Endodermal cell (in vitro differentiated cells): Measurements from ENCODE around the gene NACC2. TPM values are rescaled to one million over a fixed set of nuclear protein-coding genes. Genes with fewer than 3 reads are reported as not detected.

Source experiments
- DNase-seq: peaks from one replicate; pipeline ENCODE4 v3.0.0-alpha.2; 2017
- H3K27ac ChIP-seq: 2 replicates; pipeline ENCODE4 v1.5.1; 2013; ENCODE audit warnings: mild to moderate bottlenecking, low read depth, low read length, moderate library complexity
- H3K27me3 ChIP-seq: 2 replicates; pipeline ENCODE4 v1.6.1; 2013; ENCODE audit warnings: mild to moderate bottlenecking, low read length, moderate library complexity; ENCODE audit not compliant: insufficient read depth, control insufficient read depth, poor library complexity, severe bottlenecking
- H3K36me3 ChIP-seq: 2 replicates; pipeline ENCODE4 v1.7.0; 2013; ENCODE audit warnings: mild to moderate bottlenecking, low read length, moderate library complexity; ENCODE audit not compliant: control insufficient read depth, insufficient read depth
- H3K4me1 ChIP-seq: one replicate; pipeline ENCODE4 v1.7.0; 2013; ENCODE audit warnings: low read length; ENCODE audit not compliant: control insufficient read depth, insufficient read depth
- H3K4me3 ChIP-seq: 2 replicates; pipeline ENCODE4 v1.5.1; 2013; ENCODE audit warnings: mild to moderate bottlenecking, low read length, moderate library complexity
- H3K9ac ChIP-seq: 2 replicates; pipeline ENCODE4 v1.6.1; 2013; ENCODE audit warnings: mild to moderate bottlenecking, low read length, moderate library complexity; ENCODE audit not compliant: poor library complexity, severe bottlenecking; ENCODE audit errors: extremely low read depth
- H3K9me3 ChIP-seq: 2 replicates; pipeline ENCODE4 v1.6.1; 2013; ENCODE audit warnings: mild to moderate bottlenecking, low read length, moderate library complexity; ENCODE audit not compliant: control insufficient read depth
- H3K27ac Mint-ChIP-seq: 2 replicates; pipeline ENCODE4 v1.8.0; 2020; ENCODE audit warnings: mixed read lengths
- H3K27me3 Mint-ChIP-seq: 2 replicates; pipeline ENCODE4 v1.8.0; 2021; ENCODE audit warnings: mild to moderate bottlenecking, mixed read lengths; ENCODE audit not compliant: insufficient read depth
- H3K36me3 Mint-ChIP-seq: 2 replicates; pipeline ENCODE4 v1.8.0; 2020; ENCODE audit warnings: low read depth, mixed read lengths
- H3K4me1 Mint-ChIP-seq: 2 replicates; pipeline ENCODE4 v1.8.0; 2020; ENCODE audit warnings: mixed read lengths
- H3K4me3 Mint-ChIP-seq: 2 replicates; pipeline ENCODE4 v1.8.0; 2020; ENCODE audit warnings: mild to moderate bottlenecking, moderate library complexity, mixed read lengths
- H3K9me3 Mint-ChIP-seq: 2 replicates; pipeline ENCODE4 v1.8.0; 2020; ENCODE audit warnings: mild to moderate bottlenecking, mixed read lengths
- WGBS, 2 experiments: methylation state at CpG; one replicate each; pipeline versions ENCODE4 v1.1.5 to v1.1.7; 2013; ENCODE audit warnings: missing lambda C conversion rate in 2 of 2, mixed read lengths in 1 of 2; ENCODE audit not compliant: insufficient coverage in 1 of 2, insufficient read length in 1 of 2; 5-methylcytosine and 5-hydroxymethylcytosine counted together
- total RNA-seq, 2 donors: library from RNA; stranded (reverse); fragmentation: NEBNext Ultra II Directional in 1 of 2; extraction: Animal tissue kit (Norgen Biotek cat#: 25700) in 1 of 2; gene quantifications; 2 replicates in 1 of 2; 3 replicates in 1 of 2; pipeline ENCODE4 v1.2.1, GENCODE V29; 2021
- TF ChIP-seq, protein P1 (sequence below): fragments of 200-600 bp; sonication (generic); conservative IDR thresholded peaks from 2 replicates; pipeline ENCODE4 v1.5.0; 2021; ENCODE audit warnings: antibody characterized with exemption, mild to moderate bottlenecking

Gene NACC2
- total RNA-seq, 2 donors from 2014 or later, result 12.4 to 16.7 TPM

DNA sequence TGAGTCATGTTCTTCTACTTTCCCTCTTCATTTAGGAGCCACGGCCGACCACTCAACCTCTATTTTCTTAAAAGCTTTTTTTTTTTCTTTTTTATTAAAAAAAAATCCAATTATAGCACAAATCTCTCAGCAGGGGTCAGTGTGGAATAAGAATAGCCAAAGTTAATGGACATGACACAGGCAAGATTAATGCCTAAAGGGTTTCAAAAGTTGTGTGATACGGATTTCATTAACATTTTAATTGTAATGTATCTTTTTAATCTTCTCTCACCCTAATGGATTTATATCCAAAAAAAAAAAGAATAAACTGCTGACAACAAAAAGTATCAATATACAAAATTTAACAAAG lies 5.4 kb downstream of the NACC2 start:
- DNase-seq, result no peak
- Histone ChIP-seq H3K4me3 (no peak overlapping the region), H3K9ac (no peak overlapping the region), H3K9me3 (no peaks in the 10 kb centered on the region), H3K27me3 (no peaks in the 10 kb centered on the region), H3K36me3 (peaks cover 4% of the 10 kb centered on the region), H3K4me1 (peaks cover 10% of the 10 kb centered on the region), H3K27ac (no peak overlapping the region)
- Mint-ChIP-seq H3K36me3 (no peaks in the 10 kb centered on the region), H3K4me1 (peaks cover 11% of the 10 kb centered on the region), H3K27me3 (no peaks in the 10 kb centered on the region), H3K27ac (no peak overlapping the region), H3K4me3 (no peak overlapping the region), H3K9me3 (no peaks in the 10 kb centered on the region)
- WGBS, 2 experiments, result 89% methylated on average over 2 of the region's 3 CpGs; no CpG with 5 or more reads in 1 of the 2 experiments
- TF ChIP-seq, protein P1, sequence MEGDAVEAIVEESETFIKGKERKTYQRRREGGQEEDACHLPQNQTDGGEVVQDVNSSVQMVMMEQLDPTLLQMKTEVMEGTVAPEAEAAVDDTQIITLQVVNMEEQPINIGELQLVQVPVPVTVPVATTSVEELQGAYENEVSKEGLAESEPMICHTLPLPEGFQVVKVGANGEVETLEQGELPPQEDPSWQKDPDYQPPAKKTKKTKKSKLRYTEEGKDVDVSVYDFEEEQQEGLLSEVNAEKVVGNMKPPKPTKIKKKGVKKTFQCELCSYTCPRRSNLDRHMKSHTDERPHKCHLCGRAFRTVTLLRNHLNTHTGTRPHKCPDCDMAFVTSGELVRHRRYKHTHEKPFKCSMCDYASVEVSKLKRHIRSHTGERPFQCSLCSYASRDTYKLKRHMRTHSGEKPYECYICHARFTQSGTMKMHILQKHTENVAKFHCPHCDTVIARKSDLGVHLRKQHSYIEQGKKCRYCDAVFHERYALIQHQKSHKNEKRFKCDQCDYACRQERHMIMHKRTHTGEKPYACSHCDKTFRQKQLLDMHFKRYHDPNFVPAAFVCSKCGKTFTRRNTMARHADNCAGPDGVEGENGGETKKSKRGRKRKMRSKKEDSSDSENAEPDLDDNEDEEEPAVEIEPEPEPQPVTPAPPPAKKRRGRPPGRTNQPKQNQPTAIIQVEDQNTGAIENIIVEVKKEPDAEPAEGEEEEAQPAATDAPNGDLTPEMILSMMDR, result no peak

- H3K4me3 Mint-ChIP-seq, result no peak overlapping the region
- no peak overlapping the region for H3K27ac Mint-ChIP-seq
- H3K36me3 Mint-ChIP-seq, result no peaks in the 10 kb centered on the region
- Histone ChIP-seq H3K4me3 (no peak overlapping the region), H3K9ac (no peak overlapping the region), H3K36me3 (peaks cover 4% of the 10 kb centered on the region), H3K9me3 (no peaks in the 10 kb centered on the region), H3K27ac (no peak overlapping the region), H3K4me1 (peaks cover 10% of the 10 kb centered on the region), H3K27me3 (no peaks in the 10 kb centered on the region)
- TF ChIP-seq, protein P1, result no peak
- H3K27me3 Mint-ChIP-seq, result no peaks in the 10 kb centered on the region
- H3K4me1 Mint-ChIP-seq, result peaks cover 11% of the 10 kb centered on the region
- no peaks in the 10 kb centered on the region for H3K9me3 Mint-ChIP-seq
- no peak for DNase-seq
- WGBS, 2 experiments, result 85 to 97% methylated on average over 7 to 22 of the region's 22 CpGs
These were observed 6.0 kb downstream of the NACC2 start for GRCh38 chr9:136088939-136089696.

GRCh38 chr9:136088481-136088938 lies 6.6 kb downstream of the NACC2 start:
- Histone ChIP-seq H3K9ac (no peak overlapping the region), H3K36me3 (peaks cover 4% of the 10 kb centered on the region), H3K4me1 (peaks cover 9% of the 10 kb centered on the region), H3K9me3 (no peaks in the 10 kb centered on the region), H3K27ac (no peak overlapping the region), H3K4me3 (no peak overlapping the region), H3K27me3 (no peaks in the 10 kb centered on the region)
- Mint-ChIP-seq H3K27me3 (no peaks in the 10 kb centered on the region), H3K4me3 (no peak overlapping the region), H3K27ac (no peak overlapping the region), H3K36me3 (no peaks in the 10 kb centered on the region), H3K4me1 (peaks cover 10% of the 10 kb centered on the region), H3K9me3 (no peaks in the 10 kb centered on the region)
- TF ChIP-seq, protein P1, result no peak
- no peak for DNase-seq
- 90 to 93% methylated on average over 7 to 15 of the region's 15 CpGs for WGBS, 2 experiments
